B cell (primary cell): ENCODE results near the gene VWA5A. TPM values are rescaled to one million over a fixed set of nuclear protein-coding genes. Genes with fewer than 3 reads are reported as not detected.

ENCODE experiments used
- ATAC-seq: fragments of 200-7000 bp; cut with Tn5 transposase; one replicate; pipeline ENCODE4 v1.10.0; 2021; ENCODE audit warnings: low read depth, mild to moderate bottlenecking, moderate number of reproducible peaks, moderate library complexity
- CTCF ChIA-PET: fragments of 350-600 bp; sonication (Branson Sonifier 250); formaldehyde crosslinking; loops from one replicate; lab custom pipeline; 2021; ENCODE audit warnings: antibody characterized with exemption, inconsistent platforms; lab: Charles Lee
- POLR2A ChIA-PET: fragments of 350-600 bp; sonication (Branson Sonifier 250); formaldehyde crosslinking; loops from one replicate; lab custom pipeline; 2021; ENCODE audit warnings: antibody characterized with exemption; lab: Charles Lee
- DNase-seq: peaks from one replicate; pipeline ENCODE4 v3.0.0; 2013
- H2AFZ ChIP-seq: 2 replicates; pipeline ENCODE4 v1.6.1; 2012; ENCODE audit warnings: mild to moderate bottlenecking, low read depth, low read length; ENCODE audit not compliant: insufficient read depth, poor library complexity, severe bottlenecking
- H3K27ac ChIP-seq, 2 donors: 1 replicate in 1 of 2; 2 replicates in 1 of 2; pipeline ENCODE4 v1.5.1; 2012 to 2013; ENCODE audit warnings: low read length in 2 of 2, mild to moderate bottlenecking in 2 of 2, moderate library complexity in 1 of 2
- H3K27me3 ChIP-seq, 4 experiments: fragments of 200-600 bp in 1 of 4; sonication (generic) in 1 of 4; replicated peaks in 1 of 4; 1 replicate in 2 of 4; 2 replicates in 2 of 4; pipeline versions ENCODE4 v1.6.1 to v1.7.0; 2013 to 2016; ENCODE audit warnings: low read length in 3 of 4, mild to moderate bottlenecking in 2 of 4, mixed read lengths in 1 of 4, moderate library complexity in 1 of 4; ENCODE audit not compliant: insufficient read depth in 4 of 4, control insufficient read depth in 3 of 4; ENCODE audit errors: control extremely low read depth in 1 of 4
- H3K36me3 ChIP-seq, 2 experiments: replicated peaks in 1 of 2; 1 replicate in 1 of 2; 2 replicates in 1 of 2; pipeline versions ENCODE4 v1.6.1 to v1.7.1; 2013; ENCODE audit warnings: low read length in 1 of 2; ENCODE audit not compliant: insufficient read depth in 2 of 2, control insufficient read depth in 1 of 2; ENCODE audit errors: control extremely low read depth in 1 of 2, extremely low read depth in 1 of 2
- H3K4me1 ChIP-seq, 2 donors: fragments of 200-600 bp in 1 of 2; sonication (generic) in 1 of 2; 1 replicate in 1 of 2; 2 replicates in 1 of 2; pipeline versions ENCODE4 v1.5.1 to v1.6.1; 2013 to 2017; ENCODE audit warnings: low read length in 2 of 2; ENCODE audit not compliant: control insufficient read depth in 2 of 2, insufficient read depth in 2 of 2
- H3K4me2 ChIP-seq: replicated peaks from 2 replicates; pipeline ENCODE3; 2012; ENCODE audit warnings: mild to moderate bottlenecking, low read depth, low read length; ENCODE audit not compliant: poor library complexity, severe bottlenecking
- H3K4me3 ChIP-seq, 5 experiments: fragments of 200-600 bp in 1 of 5; sonication (generic) in 1 of 5; 1 replicate in 3 of 5; 2 replicates in 2 of 5; pipeline versions ENCODE4 v1.5.1 to v1.7.0; 2011 to 2016; ENCODE audit warnings: low read length in 4 of 5, mild to moderate bottlenecking in 4 of 5, low read depth in 2 of 5, control low read depth in 1 of 5, moderate library complexity in 1 of 5; ENCODE audit not compliant: insufficient read depth in 1 of 5; ENCODE audit errors: control extremely low read depth in 1 of 5, extremely low read depth in 1 of 5
- H3K79me2 ChIP-seq: fragments of 200-600 bp; sonication (generic); one replicate; pipeline ENCODE4 v1.6.0; 2016; ENCODE audit warnings: low read length; ENCODE audit not compliant: control insufficient read depth, insufficient read depth
- H3K9ac ChIP-seq: fragments of 200-600 bp; sonication (generic); 2 replicates; pipeline ENCODE4 v1.6.1; 2017; ENCODE audit warnings: mild to moderate bottlenecking, low read length, moderate library complexity
- H3K9me3 ChIP-seq, 3 donors: one replicate each; pipeline versions ENCODE4 v1.6.1 to v1.7.1; 2013; ENCODE audit warnings: low read length in 2 of 3; ENCODE audit not compliant: control insufficient read depth in 2 of 3, insufficient read depth in 1 of 3; ENCODE audit errors: control extremely low read depth in 1 of 3
- H4K20me1 ChIP-seq: 2 replicates; pipeline ENCODE4 v1.6.0; 2012; ENCODE audit warnings: mild to moderate bottlenecking, low read length; ENCODE audit not compliant: insufficient read depth, control insufficient read depth, poor library complexity, severe bottlenecking
- H3K27ac Mint-ChIP-seq: one replicate; pipeline ENCODE4 v1.8.0; 2021; ENCODE audit warnings: mixed read lengths
- H3K27me3 Mint-ChIP-seq: one replicate; pipeline ENCODE4 v1.8.0; 2021; ENCODE audit warnings: mixed read lengths
- H3K4me1 Mint-ChIP-seq: one replicate; pipeline ENCODE4 v1.8.0; 2021; ENCODE audit warnings: mixed read lengths
- H3K4me3 Mint-ChIP-seq: one replicate; pipeline ENCODE4 v1.8.0; 2021; ENCODE audit warnings: mixed read lengths
- H3K9me3 Mint-ChIP-seq: one replicate; pipeline ENCODE4 v1.8.0; 2022; ENCODE audit warnings: mixed read lengths; ENCODE audit not compliant: insufficient read depth
- CTCF ChIP-seq: fragments of 200-600 bp; IDR thresholded peaks from one replicate; pipeline ENCODE4 v1.8.0; 2022; ENCODE audit warnings: antibody characterized with exemption, mild to moderate bottlenecking
- EZH2 ChIP-seq: IDR thresholded peaks from 2 replicates; pipeline ENCODE4 v1.6.1; 2012; ENCODE audit warnings: borderline replicate concordance, low read depth, mild to moderate bottlenecking, moderate library complexity, low read length; ENCODE audit not compliant: insufficient read depth, poor library complexity, severe bottlenecking
- WGBS: methylation state at CpG from one replicate; pipeline ENCODE4 v1.1.5; 2013; ENCODE audit warnings: missing lambda C conversion rate; ENCODE audit not compliant: insufficient coverage; 5-methylcytosine and 5-hydroxymethylcytosine counted together
- intact Hi-C: fragments of 100-400 bp; cut with micrococcal nuclease; formaldehyde crosslinking; loops from one replicate; pipeline ENCODE4 v1.10.0; 2022
- polyA plus RNA-seq: library from polyadenylated mRNA; depleted of rRNA; stranded (reverse); fragments of >200 nt; gene quantifications from 2 replicates; pipeline ENCODE4 v1.2.3, GENCODE V29; 2012
- total RNA-seq, 2 donors: library from RNA; stranded (reverse); fragments of 120-200 nt in 1 of 2; gene quantifications; 1 replicate in 1 of 2; 2 replicates in 1 of 2; pipeline versions ENCODE4 v1.2.3 to v1.2.4, GENCODE V29; 2013 to 2022

VWA5A gene
- total and polyA plus RNA-seq, 2 donors (not counting 1 experiment from before 2014, with no cell fraction given), result 4.9 to 6.3 TPM

GRCh38 chr11:124172599-124172998, 57.3 kb downstream of the VWA5A start:
- ATAC-seq (no peak), DNase-seq (no peak)
- TF ChIP-seq CTCF (no peak), EZH2 (no peak)
- Mint-ChIP-seq H3K9me3 (no peaks in the 10 kb centered on the region), H3K27ac (no peak overlapping the region), H3K4me3 (no peak overlapping the region), H3K27me3 (peaks cover under 1% of the 10 kb centered on the region), H3K4me1 (no peaks in the 10 kb centered on the region)
- CTCF ChIA-PET, result no interaction called here
- Histone ChIP-seq H3K36me3 (no peaks in the 10 kb centered on the region), H3K9me3 (peaks cover 0 to 3% (median 0%) of the 10 kb centered on the region in 3 donors), H3K4me1 (no peaks in the 10 kb centered on the region), H3K4me2 (no peak overlapping the region), H2AFZ (no peak overlapping the region), H3K27ac (no peak overlapping the region), H4K20me1 (no peaks in the 10 kb centered on the region), H3K9ac (no peak overlapping the region), H3K27me3 (no peaks in the 10 kb centered on the region), H3K4me3 (no peak overlapping the region), H3K79me2 (no peaks in the 10 kb centered on the region)
- intact Hi-C loops, result no loop called here
- POLR2A ChIA-PET, result no interaction called here
- WGBS, result no CpG with 5 or more reads among the region's 1 CpG

- ATAC-seq (no peak), DNase-seq (no peak)
- no peak overlapping the region for H2AFZ ChIP-seq
- CTCF ChIA-PET, result no interaction called here
- no peaks in the 10 kb centered on the region for H3K4me1 ChIP-seq
- Mint-ChIP-seq H3K4me3 (no peak overlapping the region), H3K27me3 (no peaks in the 10 kb centered on the region), H3K4me1 (no peaks in the 10 kb centered on the region), H3K9me3 (no peaks in the 10 kb centered on the region), H3K27ac (no peak overlapping the region)
- no peaks in the 10 kb centered on the region for H3K36me3 ChIP-seq
- no peaks in the 10 kb centered on the region for H4K20me1 ChIP-seq
- intact Hi-C loops, result no loop called here
- no peak for TF ChIP-seq CTCF
- TF ChIP-seq EZH2, result no peak
- WGBS, result no CpG with 5 or more reads among the region's 4 CpGs
- no peak overlapping the region for H3K4me3 ChIP-seq
- POLR2A ChIA-PET, result no interaction called here
- H3K27ac ChIP-seq, result no peak overlapping the region
- H3K4me2 ChIP-seq, result no peak overlapping the region
- H3K27me3 ChIP-seq, result no peaks in the 10 kb centered on the region
- H3K9me3 ChIP-seq, result peaks cover 0 to 3% (median 0%) of the 10 kb centered on the region in 3 donors
- H3K9ac ChIP-seq, result no peak overlapping the region
- no peaks in the 10 kb centered on the region for H3K79me2 ChIP-seq
These were observed 58.8 kb downstream of the VWA5A start for GRCh38 chr11:124174001-124174583.
